GM18858 (cell line): ENCODE data around the gene ALK.

ENCODE experiments used
- ATAC-seq: cut with Tn5 transposase; IDR thresholded peaks from one replicate; pipeline ENCODE4 v1.9.1; 2021; ENCODE audit not compliant: unreplicated experiment

The ALK gene

DNA sequence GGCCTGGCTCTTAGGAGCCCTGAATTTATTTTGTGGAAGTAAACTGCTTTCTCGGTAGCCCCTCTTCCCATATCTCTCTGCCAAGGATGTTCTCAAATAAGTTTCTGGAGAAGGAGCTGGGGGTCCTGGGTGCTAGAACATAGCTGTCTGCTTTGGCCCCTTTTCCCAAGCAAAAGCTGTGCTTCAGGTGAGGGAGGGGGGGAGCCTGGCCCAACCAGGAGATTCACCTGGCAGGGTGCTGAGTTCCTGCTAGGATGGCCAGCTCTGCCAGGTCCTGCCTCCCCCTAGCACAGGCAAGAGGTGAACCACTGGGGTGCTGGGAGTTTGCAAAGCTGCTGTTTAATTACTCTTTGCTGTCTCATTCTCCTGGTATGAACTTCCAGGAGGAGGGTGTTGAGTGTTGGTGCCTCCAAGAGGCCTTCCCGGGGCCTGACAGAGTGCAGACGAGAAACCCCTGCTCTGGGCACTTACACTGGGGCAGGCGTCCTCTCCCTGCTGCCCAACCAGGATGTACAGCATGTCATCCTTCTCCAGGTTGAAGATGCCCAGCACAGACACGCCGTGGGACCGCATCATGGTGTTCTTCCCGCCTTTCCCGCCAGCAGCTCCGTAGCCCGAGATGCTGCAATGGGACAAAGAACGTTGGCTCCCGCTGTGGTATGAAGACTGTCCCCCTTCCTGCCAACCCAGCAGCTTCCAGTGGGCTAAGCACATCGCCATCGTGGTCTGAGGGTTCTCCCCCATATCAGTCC lies 682.0 kb downstream of the ALK start:
- no peak for ATAC-seq

- ATAC-seq, result no peak
These were observed 682.9 kb downstream of the ALK start for GRCh38 chr2:29238497-29238896.

DNA sequence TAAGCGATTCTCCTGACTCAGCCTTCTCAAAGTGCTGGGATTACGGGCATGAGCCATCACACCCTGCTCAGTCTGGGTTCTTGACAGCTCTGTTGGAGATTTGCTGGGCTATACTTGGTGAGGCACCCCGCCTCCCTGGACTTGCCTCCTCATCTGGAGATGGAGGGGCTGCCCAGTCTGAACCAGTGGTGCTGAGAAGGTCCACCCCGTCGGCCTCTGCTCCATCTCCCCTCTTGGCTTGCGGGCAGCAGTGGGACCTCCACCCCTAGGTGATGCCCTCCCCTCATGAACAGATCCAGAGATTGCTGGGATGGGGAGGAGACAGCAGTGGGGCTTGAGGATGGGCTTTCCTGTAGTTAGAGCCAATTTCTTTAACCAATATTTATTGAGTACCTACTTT lies 685.3 kb downstream of the ALK start:
- no peak for ATAC-seq

DNA sequence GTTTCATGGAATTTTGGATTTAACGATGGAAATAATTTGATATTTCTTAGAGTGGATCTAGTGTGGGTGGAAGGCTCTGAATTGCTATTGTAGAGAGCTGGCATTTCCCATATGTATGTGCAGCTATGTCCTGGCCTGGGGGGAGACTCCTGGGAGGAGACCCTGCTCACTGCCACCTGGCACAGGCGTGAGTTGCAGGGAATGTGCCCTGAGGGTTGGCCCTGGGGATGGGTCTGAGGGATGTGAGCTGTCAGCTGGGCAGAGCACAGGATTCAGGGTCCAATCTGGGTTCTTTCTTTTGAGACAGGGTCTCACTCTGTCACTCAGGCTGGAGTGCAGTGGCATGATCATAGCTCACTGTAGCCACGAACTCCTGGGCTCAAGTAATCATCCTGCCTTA lies 686.0 kb downstream of the ALK start:
- ATAC-seq, result no peak

- no peak for ATAC-seq
These were observed 688.0 kb downstream of the ALK start for GRCh38 chr2:29233428-29233827.

DNA sequence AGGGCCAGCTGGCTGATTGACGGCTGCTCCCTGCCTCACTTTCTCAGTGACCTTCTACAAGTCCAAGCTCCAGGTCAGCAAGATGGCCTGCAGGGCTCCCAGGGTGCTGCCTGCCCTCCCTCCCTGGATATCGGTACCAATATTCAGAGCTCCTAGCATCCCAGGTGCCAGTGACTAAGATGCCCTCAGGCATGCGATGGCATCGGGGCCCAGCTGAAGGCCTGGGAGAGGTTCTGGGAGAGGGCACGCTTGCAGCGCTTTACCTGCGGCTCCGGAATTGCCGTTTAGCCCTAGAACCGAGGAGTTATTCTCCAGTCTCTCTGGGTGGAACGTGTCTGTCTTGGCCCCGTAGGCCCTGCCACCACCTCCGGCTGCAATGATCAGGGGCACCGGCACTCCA lies 689.3 kb downstream of the ALK start:
- no peak for ATAC-seq

DNA sequence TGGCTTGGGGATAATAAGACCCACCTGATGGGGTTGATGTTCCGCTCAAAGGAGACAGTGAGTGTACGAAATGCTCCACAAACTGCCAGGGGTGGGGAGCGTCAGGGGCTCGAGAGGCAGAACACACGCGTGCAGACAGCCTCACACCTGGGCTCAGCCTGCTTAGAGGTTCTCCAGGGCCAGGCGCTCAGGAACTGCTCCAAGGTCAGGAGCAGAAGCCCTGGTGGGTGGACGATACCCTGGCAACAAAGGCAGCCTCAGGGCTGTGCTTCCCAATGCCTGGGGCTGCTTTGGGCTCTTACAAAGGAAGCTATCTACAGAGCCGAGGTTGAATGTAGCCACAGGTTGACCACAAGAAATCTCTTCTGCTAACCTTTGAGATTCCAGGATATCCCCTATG lies 691.7 kb downstream of the ALK start:
- ATAC-seq, result no peak

- ATAC-seq, result no peak
These were observed 692.4 kb downstream of the ALK start for GRCh38 chr2:29228947-29229346.

GRCh38 chr2:29227935-29228675 lies 693.3 kb downstream of the ALK start:
- no peak for ATAC-seq

DNA sequence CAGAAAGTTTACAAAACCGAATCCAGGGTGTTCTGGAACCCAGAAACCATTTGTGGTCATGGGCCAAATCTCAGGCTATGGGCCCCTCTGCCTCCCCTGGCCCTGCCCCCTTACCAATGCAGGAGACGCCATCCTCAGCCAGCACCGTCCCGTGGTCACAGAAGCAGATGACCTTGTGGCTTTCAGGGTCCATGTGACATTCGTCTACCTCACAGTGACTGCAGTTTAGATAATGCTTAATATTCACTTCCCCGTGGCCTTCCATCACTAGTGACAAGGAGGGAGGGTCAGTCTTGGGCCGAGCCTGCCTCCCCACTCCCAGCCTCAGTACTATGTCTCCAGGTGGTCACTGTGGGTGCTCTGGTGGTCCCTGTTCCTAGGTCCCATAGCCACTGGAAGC lies 694.6 kb downstream of the ALK start:
- no peak for ATAC-seq

- no peak for ATAC-seq
These were observed 695.0 kb downstream of the ALK start for GRCh38 chr2:29226375-29226774.

GRCh38 chr2:29225814-29226213 lies 695.6 kb downstream of the ALK start:
- no peak for ATAC-seq

GRCh38 chr2:29224693-29225551 lies 696.5 kb downstream of the ALK start:
- ATAC-seq, result no peak

GRCh38 chr2:29223851-29224692 lies 697.3 kb downstream of the ALK start:
- no peak for ATAC-seq

DNA sequence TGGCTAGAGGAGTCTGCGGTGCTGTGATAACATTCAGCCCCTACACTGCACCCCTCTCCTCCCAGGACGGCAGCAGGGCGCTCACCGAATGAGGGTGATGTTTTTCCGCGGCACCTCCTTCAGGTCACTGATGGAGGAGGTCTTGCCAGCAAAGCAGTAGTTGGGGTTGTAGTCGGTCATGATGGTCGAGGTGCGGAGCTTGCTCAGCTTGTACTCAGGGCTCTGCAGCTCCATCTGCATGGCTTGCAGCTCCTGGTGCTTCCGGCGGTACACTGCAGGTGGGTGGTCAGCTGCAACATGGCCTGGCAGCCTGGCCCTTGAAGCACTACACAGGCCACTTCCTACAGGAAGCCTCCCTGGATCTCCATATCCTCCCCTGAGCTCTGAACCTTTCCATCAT lies 698.1 kb downstream of the ALK start:
- ATAC-seq, result no peak

GRCh38 chr2:29222381-29223179 lies 698.8 kb downstream of the ALK start:
- no peak for ATAC-seq

- ATAC-seq, result no peak
These were observed 700.7 kb downstream of the ALK start for GRCh38 chr2:29220506-29221270.

DNA sequence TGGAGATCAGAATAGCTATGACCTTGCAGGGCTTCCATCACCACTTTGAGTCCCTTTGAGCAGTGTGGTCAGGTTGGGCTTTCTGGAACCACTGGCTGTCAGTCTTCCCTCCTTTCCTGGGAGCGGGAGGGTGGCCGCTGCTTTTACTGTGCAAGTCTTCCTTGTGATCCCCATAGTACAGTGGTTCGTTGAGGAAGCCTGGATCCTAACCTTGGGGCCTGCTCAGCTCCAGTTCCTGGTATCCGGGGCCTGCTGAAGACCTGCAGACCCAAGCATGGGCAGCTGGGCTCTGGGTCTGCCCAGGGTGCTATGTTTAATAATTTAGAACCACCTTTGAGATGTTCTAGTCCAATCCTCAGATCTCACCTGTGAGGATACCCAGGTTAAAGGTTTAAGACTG lies 702.0 kb downstream of the ALK start:
- ATAC-seq, result no peak

GRCh38 chr2:29218550-29219125 lies 702.7 kb downstream of the ALK start:
- ATAC-seq, result no peak
